Measurements from ENCODE around the gene USP2.

The USP2 gene

DNA sequence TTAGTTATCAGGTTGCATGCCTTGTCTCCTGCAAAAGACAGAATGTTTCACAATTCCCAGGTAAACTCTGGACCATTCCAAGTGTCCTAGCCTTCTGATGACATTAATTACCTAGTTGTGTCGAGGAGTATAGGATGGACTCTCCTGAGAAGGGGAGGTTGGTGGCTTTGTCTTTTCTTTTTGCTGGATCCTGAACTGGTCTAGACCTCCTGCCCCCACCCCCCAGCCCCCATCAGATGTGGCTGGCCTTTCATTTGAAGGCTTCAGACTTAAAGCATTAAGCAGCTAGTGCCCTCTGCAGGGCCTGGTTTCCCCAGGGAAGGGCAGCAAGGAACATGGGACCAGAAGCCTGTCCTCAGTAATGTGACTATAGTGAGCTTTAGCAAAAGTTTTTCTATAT lies 74.3 kb downstream of the USP2 start:
- DNase-seq (ENCODE audit: low read depth), result peak; percentile 67
- H3K4me3 ChIP-seq (ENCODE audit: low read depth, low read length), result peak overlapping the region; percentile 57
- TF ChIP-seq POLR2A (IDR thresholded peaks at IDR 0.05; ENCODE audit: extremely low read depth, insufficient read length), result no peak
- TF ChIP-seq, protein P1, sequence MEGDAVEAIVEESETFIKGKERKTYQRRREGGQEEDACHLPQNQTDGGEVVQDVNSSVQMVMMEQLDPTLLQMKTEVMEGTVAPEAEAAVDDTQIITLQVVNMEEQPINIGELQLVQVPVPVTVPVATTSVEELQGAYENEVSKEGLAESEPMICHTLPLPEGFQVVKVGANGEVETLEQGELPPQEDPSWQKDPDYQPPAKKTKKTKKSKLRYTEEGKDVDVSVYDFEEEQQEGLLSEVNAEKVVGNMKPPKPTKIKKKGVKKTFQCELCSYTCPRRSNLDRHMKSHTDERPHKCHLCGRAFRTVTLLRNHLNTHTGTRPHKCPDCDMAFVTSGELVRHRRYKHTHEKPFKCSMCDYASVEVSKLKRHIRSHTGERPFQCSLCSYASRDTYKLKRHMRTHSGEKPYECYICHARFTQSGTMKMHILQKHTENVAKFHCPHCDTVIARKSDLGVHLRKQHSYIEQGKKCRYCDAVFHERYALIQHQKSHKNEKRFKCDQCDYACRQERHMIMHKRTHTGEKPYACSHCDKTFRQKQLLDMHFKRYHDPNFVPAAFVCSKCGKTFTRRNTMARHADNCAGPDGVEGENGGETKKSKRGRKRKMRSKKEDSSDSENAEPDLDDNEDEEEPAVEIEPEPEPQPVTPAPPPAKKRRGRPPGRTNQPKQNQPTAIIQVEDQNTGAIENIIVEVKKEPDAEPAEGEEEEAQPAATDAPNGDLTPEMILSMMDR (IDR thresholded peaks at IDR 0.05; ENCODE audit: low read depth, low read length), result no peak
- TF ChIP-seq, protein P2, sequence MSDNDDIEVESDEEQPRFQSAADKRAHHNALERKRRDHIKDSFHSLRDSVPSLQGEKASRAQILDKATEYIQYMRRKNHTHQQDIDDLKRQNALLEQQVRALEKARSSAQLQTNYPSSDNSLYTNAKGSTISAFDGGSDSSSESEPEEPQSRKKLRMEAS (IDR thresholded peaks at IDR 0.05; ENCODE audit: low read depth, low read length), result no peak
- no peak for TF ChIP-seq MYC (IDR thresholded peaks at IDR 0.05; ENCODE audit: low read depth, low read length)

DNA sequence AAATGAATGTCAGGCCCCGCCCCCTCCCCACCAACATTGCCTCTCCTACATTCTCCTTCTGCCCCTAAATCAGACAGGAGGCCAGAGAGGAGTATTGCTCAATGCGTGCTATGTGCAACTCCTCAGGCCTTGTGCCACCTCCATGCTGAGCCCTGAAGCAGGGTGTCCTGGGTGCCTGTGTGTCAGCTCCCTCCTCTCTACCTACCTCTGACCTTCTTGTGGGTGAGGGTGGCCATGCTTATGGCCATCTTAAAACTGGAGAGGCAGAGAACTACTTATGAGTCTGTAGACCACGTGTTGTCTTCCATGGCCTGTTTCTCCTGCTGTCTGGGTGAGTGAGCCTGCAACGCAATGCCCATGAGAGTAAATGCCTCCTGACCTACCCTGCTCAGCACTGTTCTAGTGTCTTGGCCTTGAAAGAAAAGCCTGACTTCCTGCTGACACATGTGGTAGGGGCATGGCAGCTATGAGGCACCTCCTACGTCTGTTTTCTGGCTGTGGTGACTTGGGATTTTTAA lies 75.1 kb downstream of the USP2 start:
- H3K4me3 ChIP-seq (ENCODE audit: low read depth, low read length), result peak overlapping the region; percentile 57
- DNase-seq (ENCODE audit: low read depth), result peak; percentile 97
- TF ChIP-seq MYC (IDR thresholded peaks at IDR 0.05; ENCODE audit: low read depth, low read length), result peak; percentile 66
- TF ChIP-seq, protein P1 (IDR thresholded peaks at IDR 0.05; ENCODE audit: low read depth, low read length), result no peak
- no peak for TF ChIP-seq POLR2A (IDR thresholded peaks at IDR 0.05; ENCODE audit: extremely low read depth, insufficient read length)
- TF ChIP-seq, protein P2 (IDR thresholded peaks at IDR 0.05; ENCODE audit: low read depth, low read length), result peak; percentile 94

- TF ChIP-seq, protein P2 (IDR thresholded peaks at IDR 0.05; ENCODE audit: low read depth, low read length), result no peak
- TF ChIP-seq MYC (IDR thresholded peaks at IDR 0.05; ENCODE audit: low read depth, low read length) (no peak), POLR2A (IDR thresholded peaks at IDR 0.05; ENCODE audit: extremely low read depth, insufficient read length) (no peak)
- TF ChIP-seq, protein P1 (IDR thresholded peaks at IDR 0.05; ENCODE audit: low read depth, low read length), result no peak
- H3K4me3 ChIP-seq (ENCODE audit: low read depth, low read length), result peak overlapping the region; percentile 0
- no peak for DNase-seq (ENCODE audit: low read depth)
Measured at GRCh38 chr11:119305556-119306372, 75.7 kb downstream of the USP2 start.

Data from NB4 (cell line).